Stimulated activated naive CD4-positive, alpha-beta T cell treated with Interleukin-2 at 50 U/mL for 16 hours (primary cell): ENCODE measurements around the gene SLC26A2.
"Not testable (repeated sequence)": the region's sequence is repeated elsewhere in the genome, so short reads cannot be mapped to it uniquely, and the experiment has no call there.

Experiments used
- DNase-seq: peaks from one replicate; lab custom pipeline; 2025; lab: John Stamatoyannopoulos, UW

SLC26A2 gene

GRCh38 chr5:150001660-150002486, 41.3 kb downstream of the SLC26A2 start:
- peak; percentile 53 for DNase-seq

- DNase-seq: no peak
Measured at GRCh38 chr5:150006318-150006717, 45.8 kb downstream of the SLC26A2 start.

- no peak for DNase-seq
Measured at GRCh38 chr5:150007050-150007449, 46.5 kb downstream of the SLC26A2 start.

- DNase-seq: no peak
Measured at GRCh38 chr5:150009671-150010387, 49.3 kb downstream of the SLC26A2 start.

- DNase-seq: no peak
Measured at GRCh38 chr5:150013931-150014330, 53.4 kb downstream of the SLC26A2 start.

GRCh38 chr5:150014456-150014855, 53.9 kb downstream of the SLC26A2 start:
- no peak for DNase-seq

GRCh38 chr5:150015415-150015814, 54.9 kb downstream of the SLC26A2 start:
- DNase-seq: no peak

- DNase-seq: no peak
Measured at GRCh38 chr5:150016537-150016936, 56.0 kb downstream of the SLC26A2 start.

- DNase-seq: no peak
Measured at GRCh38 chr5:150017226-150018005, 56.9 kb downstream of the SLC26A2 start.

GRCh38 chr5:150020249-150020648, 59.7 kb downstream of the SLC26A2 start:
- DNase-seq: no peak

- no peak for DNase-seq
Measured at GRCh38 chr5:150021491-150022157, 61.1 kb downstream of the SLC26A2 start.

GRCh38 chr5:150022158-150022531, 61.6 kb downstream of the SLC26A2 start:
- DNase-seq: no peak

GRCh38 chr5:150022681-150023080, 62.1 kb downstream of the SLC26A2 start:
- DNase-seq: no peak

- DNase-seq: no peak
Measured at GRCh38 chr5:150023136-150023535, 62.6 kb downstream of the SLC26A2 start.

- DNase-seq: no peak
Measured at GRCh38 chr5:150024346-150024984, 63.9 kb downstream of the SLC26A2 start.

- no peak for DNase-seq
Measured at GRCh38 chr5:150026682-150027172, 66.2 kb downstream of the SLC26A2 start.

- DNase-seq: not testable (repeated sequence)
Measured at GRCh38 chr5:150028047-150028446, 67.5 kb downstream of the SLC26A2 start.

- no peak for DNase-seq
Measured at GRCh38 chr5:150033334-150033733, 72.8 kb downstream of the SLC26A2 start.

GRCh38 chr5:150034662-150035061, 74.1 kb downstream of the SLC26A2 start:
- DNase-seq: no peak

- DNase-seq: no peak
Measured at GRCh38 chr5:150035139-150035895, 74.8 kb downstream of the SLC26A2 start.

- DNase-seq: no peak
Measured at GRCh38 chr5:150036513-150036912, 76.0 kb downstream of the SLC26A2 start.
